Lower leg skin (tissue), 4 donors: ENCODE results near the gene CHST8. TPM values are rescaled to one million over a fixed set of nuclear protein-coding genes. Genes with fewer than 3 reads are reported as not detected.
A peak's percentile ranks its signal among the peaks of the same experiment; 100 is the strongest.

Source experiments
- DNase-seq, 2 donors: peaks; one replicate each; pipeline ENCODE4 v3.0.0-alpha.2; 2019; ENCODE audit warnings: low spot score in 2 of 2
- H3K4me3 ChIP-seq: fragments of 200-600 bp; sonication (generic); 2 replicates; pipeline ENCODE4 v1.5.1; 2017; ENCODE audit warnings: mild to moderate bottlenecking, low read depth; ENCODE audit not compliant: poor library complexity, severe bottlenecking
- POLR2A ChIP-seq, 2 donors: fragments of 450-650 bp; IDR thresholded peaks; one replicate each; pipeline ENCODE4 v1.6.1; 2016 to 2017; ENCODE audit warnings: antibody characterized with exemption in 2 of 2, mild to moderate bottlenecking in 1 of 2, moderate library complexity in 1 of 2
- WGBS, 2 donors: methylation state at CpG; one replicate each; pipeline ENCODE4 v1.1.5; 2018; 5-methylcytosine and 5-hydroxymethylcytosine counted together
- intact Hi-C: fragments of 100-400 bp; cut with DNase I; formaldehyde crosslinking; loops from one replicate; pipeline ENCODE4 v1.15.0; 2023; ENCODE audit warnings: low total_unique reads
- total RNA-seq, 4 donors: library from RNA; depleted of rRNA; stranded (reverse); fragments of >200 nt; gene quantifications; one replicate each; pipeline ENCODE4 v1.1.0, GENCODE V29; 2016
- TF ChIP-seq, protein P1 (sequence below), 3 donors: fragments of 450-650 bp; IDR thresholded peaks; one replicate each; pipeline ENCODE4 v1.5.1; 2016; ENCODE audit warnings: antibody characterized with exemption in 3 of 3, mild to moderate bottlenecking in 3 of 3, moderate library complexity in 2 of 3

The CHST8 gene
- total RNA-seq, 4 donors from 2014 or later, result 0.19 to 1.6 (median 0.37) TPM; not detected in 1

DNA sequence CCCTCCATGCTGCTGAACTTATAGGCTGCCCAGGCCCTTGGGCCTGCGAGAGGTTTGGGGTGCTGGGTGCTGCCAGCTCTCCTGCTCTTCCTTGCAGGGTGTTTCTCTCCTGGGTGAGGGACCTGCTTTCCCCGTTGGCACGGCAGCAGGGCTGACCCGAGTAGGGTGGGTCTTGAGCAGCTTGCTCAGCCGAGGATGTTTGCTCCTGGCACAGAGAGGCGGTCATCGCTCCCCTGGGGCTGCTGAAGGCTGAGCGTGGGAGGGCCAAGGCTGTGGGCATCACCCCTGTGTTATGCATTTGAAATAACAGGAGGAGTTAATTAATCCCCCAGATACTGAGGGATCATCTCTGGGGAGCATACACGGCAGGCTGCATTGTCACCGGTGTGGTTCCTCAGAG is 180.2 kb downstream of the CHST8 start:
- H3K4me3 ChIP-seq, result no peak overlapping the region
- intact Hi-C loops, result no loop called here
- TF ChIP-seq, protein P1, sequence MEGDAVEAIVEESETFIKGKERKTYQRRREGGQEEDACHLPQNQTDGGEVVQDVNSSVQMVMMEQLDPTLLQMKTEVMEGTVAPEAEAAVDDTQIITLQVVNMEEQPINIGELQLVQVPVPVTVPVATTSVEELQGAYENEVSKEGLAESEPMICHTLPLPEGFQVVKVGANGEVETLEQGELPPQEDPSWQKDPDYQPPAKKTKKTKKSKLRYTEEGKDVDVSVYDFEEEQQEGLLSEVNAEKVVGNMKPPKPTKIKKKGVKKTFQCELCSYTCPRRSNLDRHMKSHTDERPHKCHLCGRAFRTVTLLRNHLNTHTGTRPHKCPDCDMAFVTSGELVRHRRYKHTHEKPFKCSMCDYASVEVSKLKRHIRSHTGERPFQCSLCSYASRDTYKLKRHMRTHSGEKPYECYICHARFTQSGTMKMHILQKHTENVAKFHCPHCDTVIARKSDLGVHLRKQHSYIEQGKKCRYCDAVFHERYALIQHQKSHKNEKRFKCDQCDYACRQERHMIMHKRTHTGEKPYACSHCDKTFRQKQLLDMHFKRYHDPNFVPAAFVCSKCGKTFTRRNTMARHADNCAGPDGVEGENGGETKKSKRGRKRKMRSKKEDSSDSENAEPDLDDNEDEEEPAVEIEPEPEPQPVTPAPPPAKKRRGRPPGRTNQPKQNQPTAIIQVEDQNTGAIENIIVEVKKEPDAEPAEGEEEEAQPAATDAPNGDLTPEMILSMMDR (IDR thresholded peaks at IDR 0.05), result no peak
- no peak for TF ChIP-seq POLR2A (IDR thresholded peaks at IDR 0.05)
- no peak for DNase-seq
- 60 to 71% methylated on average over 5 to 10 of the region's 10 CpGs for WGBS, 2 donors

DNA sequence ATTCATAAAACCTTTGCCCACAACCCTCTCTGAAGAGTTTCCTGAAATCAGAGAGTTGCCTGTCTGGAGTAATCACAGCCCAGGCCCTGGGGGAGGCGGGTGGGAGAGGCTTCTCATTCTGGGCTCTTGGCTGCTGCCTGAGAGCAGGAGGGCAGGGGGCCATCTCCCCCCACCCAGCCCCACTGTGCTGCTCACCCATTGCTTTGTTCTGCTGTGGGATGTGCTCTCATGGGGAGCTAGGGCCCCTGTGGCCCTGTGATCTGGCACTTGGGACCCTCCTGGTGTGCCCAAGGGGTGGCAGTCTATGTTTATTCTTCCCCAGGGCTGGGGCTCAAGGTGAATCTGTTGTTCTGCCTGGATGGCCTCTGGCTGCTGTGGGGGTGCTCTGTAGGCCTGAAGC is 181.0 kb downstream of the CHST8 start:
- no peak for DNase-seq
- no peak for TF ChIP-seq POLR2A (IDR thresholded peaks at IDR 0.05)
- TF ChIP-seq, protein P1 (IDR thresholded peaks at IDR 0.05), result no peak
- intact Hi-C loops, result no loop called here
- 93 to 100% methylated on average over 1 of the region's 1 CpG for WGBS, 2 donors
- H3K4me3 ChIP-seq, result no peak overlapping the region

DNA sequence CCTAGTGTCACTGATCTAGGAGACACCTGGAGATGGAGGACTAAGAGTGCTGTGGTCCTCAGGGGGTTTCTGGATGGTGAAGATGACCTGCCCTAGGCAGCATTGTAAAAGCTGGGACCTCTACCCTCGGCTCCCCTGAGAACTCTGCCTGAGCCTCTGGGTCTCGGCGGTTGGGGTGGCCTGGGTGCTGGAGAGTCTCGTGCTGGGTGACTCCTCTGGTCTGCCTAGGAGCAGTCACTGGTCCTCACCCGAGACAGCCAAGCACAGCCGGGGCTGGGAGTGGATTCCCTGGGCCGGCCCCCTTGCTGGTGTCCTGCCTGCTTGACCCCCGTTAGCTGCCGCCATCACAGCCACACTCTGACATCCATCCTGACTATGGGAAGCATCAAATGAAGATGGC is 181.6 kb downstream of the CHST8 start:
- TF ChIP-seq, protein P1 (IDR thresholded peaks at IDR 0.05), result no peak
- no peak for TF ChIP-seq POLR2A (IDR thresholded peaks at IDR 0.05)
- WGBS, 2 donors, result 84 to 90% methylated on average over 6 to 9 of the region's 9 CpGs
- H3K4me3 ChIP-seq, result no peak overlapping the region
- DNase-seq, result no peak
- intact Hi-C loops, result no loop called here

DNA sequence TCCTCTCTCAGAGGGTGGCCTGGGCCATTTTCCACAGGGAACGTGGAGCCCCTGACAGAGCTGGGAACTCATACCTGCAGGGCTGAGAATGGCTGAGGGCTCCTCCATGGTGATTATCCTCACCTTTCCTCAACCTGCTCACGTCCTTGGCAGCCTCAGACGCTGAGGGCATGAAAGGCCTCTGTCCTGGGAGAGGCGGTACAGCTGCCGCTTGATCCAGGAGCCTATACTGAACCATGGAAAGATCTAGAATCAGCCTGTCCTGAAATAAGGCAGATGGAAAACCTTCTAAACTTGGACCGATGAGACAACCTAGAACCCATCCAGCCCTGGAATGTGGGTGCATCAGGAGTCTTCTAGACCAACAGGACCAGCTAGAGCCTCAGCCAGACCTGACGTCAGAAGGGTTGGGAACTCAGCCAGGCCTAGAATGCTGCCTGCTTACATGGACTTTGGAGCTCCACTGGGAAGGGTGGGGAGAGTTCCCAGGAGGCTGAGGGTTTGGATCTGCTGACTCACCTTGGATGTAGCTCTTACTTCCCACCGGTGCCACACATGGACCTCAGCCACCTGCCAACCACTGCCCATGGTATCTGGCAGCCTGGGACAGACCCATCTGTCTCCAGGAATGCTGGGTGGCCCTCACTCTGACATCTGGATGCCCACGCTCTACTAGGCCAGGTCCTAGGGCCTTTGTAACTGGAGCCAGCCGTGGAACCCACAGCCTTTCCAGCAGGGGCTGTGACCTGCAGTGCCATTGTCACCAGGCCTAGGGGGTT is 182.5 kb downstream of the CHST8 start:
- intact Hi-C loops, result no loop called here
- H3K4me3 ChIP-seq, result no peak overlapping the region
- TF ChIP-seq POLR2A (IDR thresholded peaks at IDR 0.05), result no peak
- TF ChIP-seq, protein P1 (IDR thresholded peaks at IDR 0.05), result no peak
- peak in 1 of 2 donors; percentile 82 for DNase-seq
- 51% methylated on average over 9 of the region's 10 CpGs for WGBS, 2 donors

DNA sequence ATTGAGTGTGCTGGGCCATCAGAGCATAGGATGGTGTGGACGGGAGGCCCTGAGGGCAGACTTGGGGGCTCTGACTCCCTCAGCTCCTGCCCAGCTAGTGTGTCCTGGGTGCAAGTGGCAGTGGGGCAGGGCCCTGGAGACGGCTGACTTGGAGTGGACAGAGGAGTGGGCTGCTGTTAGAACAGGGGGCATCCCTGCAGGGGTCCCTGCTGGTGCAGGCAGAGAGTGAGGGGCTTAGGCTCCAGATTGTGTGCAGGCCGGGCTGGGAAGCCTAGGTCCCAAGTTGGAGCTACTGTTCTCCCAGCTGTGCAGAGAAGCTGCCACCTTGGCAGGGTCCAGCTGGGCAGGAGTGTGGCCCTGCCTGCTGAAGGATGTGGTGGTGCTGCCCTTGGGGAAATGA is 183.6 kb downstream of the CHST8 start:
- DNase-seq, result no peak
- H3K4me3 ChIP-seq, result no peak overlapping the region
- TF ChIP-seq, protein P1 (IDR thresholded peaks at IDR 0.05), result no peak
- no peak for TF ChIP-seq POLR2A (IDR thresholded peaks at IDR 0.05)
- WGBS, 2 donors, result 91 to 94% methylated on average over 3 of the region's 3 CpGs
- intact Hi-C loops, result no loop called here
